NCI-H2196 (cell line): ENCODE measurements around the gene ARAP1.
A peak's percentile ranks its signal among the peaks of the same experiment; 100 is the strongest.

ENCODE experiments used
- DNase-seq: peaks from one replicate; lab custom pipeline; 2025; ENCODE audit not compliant: unreplicated experiment; lab: John Stamatoyannopoulos, UW

Gene ARAP1

DNA sequence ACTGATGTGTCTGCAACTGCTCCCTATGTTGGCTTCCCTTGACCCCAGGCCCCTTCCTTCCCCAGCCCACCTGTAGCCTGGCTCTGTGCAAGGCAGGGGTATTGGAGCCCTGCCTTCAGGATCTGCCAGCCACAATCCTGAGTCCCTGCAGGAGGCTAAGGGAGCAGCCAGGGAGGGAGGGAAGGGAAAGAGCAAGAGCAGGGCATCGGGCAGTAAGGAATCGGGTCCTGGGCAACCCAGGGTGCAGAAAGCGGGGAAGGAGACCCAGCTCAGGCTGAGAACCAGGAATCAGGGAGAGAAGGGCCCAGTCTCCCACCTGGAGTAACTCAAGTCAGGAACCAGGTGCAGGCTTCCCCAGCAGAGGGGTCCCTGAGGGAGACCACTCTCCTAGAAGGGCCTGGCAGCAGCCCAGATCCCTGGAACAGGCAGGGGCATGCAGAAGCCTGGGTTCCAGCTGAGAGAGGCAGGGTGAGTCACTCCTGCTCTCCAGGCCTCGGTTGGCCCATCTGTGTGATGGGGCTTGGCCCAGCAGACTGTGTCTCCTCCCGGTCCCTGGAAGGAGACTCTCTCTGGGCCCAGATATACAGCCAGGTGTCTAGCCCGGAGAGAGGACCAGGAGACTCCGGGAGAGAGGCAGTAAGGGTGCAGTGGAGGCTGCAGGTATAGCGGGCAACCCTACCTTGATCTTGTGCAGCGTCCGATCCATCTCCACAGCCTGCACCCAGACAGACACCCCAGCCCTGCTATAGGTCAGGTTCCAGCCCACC, 28.3 kb upstream of the ARAP1 start:
- DNase-seq: no peak

DNA sequence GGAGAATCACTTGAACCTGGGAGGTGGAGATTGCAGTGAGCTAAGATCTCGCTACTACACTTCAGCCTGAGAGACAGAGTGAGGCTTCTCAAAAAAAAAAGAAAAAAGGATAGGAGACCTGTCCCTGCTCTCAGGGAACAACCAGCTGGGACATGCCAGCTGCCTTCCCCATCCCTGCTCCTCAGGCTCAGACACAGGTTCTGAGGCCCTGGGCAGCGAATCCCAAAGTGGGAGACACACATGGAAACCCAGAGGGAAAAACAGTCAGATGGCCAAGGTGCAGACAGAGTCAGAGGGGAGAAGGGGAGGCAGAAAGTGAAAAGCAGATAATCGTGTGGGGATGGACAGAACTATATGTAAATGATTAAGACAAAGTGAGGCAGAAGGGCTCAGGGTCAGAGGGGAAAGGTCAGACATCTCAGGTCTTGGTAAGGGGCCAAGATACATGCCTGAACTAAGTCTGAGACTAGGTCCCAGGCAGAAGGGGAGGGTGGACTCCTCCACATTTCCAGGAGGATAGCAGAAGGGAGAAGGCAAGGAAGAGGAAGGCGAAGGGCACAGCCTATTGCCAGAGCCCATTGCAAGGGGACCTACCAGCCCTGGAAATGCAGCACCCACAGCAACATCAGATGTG, 27.4 kb upstream of the ARAP1 start:
- no peak for DNase-seq

DNA sequence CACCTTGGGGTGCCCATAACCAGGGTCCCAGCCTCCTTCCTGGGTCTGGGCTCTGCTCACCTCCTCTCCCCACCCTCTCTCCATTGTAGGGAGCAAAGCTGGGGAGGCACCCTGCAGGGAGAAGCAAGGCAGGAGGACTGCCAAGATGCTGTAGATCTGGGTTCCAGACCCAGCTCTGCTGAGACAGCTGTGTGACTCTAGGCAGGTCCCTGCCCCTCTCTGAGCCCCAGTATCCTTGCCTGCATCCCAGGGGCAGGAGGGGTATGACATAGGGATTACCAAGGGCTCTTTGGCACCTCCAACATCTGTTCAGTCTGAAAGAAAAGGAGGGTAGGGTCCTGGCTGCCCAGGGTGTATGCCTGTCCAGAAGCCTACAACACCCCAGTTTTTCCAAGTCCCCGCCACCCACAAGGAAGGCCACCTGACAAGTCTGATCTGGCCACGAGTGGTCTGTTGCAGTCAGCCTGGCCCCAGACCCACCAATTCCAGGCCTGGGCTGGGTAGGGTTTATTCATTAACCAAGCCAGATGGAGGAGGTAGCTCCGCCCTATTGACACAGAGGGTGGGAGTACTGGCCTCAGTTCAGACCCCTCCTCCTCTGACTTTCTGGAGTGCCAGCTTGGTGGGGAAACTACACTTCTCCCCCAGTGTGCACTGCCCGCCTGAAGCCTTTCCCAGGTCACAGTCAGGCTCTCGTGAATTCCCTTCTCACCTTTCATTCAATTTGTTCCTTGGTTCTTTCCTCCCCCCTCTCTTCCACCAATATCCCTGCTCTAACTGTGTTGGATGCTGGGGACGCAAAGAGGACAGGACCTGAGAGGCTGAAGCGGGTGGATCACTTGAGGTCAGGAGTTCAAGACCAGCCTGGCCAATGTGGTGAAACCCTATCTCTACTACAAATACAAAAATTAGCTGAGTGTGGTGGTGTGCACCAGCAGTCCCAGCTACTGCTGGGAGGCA, 26.6 kb upstream of the ARAP1 start:
- DNase-seq: no peak

DNA sequence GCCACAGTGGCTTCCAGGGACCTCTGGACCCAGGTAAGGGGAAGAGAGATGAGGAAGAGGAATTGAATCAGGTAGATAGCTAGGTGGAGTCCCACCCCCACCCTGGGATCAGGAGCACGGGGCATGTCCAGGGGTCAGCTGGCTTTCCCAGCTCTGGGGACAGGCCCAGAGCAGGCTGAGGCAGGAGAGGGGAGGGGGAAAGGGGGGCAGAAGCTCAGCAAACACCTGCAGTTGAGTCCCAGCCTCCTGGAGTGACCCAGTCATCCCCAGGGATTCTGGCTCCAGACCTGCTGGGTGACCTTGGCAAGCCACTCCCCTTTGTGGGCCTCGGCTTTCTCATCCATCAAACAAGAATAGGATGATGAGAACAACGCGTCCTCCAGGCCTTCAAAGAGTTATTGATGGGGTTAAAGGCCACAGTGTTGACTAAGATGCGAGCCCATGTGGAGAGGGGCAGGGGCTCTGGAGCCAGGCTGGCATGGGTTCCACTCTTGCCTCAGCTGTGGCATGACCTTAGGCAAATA, 25.6 kb upstream of the ARAP1 start:
- no peak for DNase-seq

DNA sequence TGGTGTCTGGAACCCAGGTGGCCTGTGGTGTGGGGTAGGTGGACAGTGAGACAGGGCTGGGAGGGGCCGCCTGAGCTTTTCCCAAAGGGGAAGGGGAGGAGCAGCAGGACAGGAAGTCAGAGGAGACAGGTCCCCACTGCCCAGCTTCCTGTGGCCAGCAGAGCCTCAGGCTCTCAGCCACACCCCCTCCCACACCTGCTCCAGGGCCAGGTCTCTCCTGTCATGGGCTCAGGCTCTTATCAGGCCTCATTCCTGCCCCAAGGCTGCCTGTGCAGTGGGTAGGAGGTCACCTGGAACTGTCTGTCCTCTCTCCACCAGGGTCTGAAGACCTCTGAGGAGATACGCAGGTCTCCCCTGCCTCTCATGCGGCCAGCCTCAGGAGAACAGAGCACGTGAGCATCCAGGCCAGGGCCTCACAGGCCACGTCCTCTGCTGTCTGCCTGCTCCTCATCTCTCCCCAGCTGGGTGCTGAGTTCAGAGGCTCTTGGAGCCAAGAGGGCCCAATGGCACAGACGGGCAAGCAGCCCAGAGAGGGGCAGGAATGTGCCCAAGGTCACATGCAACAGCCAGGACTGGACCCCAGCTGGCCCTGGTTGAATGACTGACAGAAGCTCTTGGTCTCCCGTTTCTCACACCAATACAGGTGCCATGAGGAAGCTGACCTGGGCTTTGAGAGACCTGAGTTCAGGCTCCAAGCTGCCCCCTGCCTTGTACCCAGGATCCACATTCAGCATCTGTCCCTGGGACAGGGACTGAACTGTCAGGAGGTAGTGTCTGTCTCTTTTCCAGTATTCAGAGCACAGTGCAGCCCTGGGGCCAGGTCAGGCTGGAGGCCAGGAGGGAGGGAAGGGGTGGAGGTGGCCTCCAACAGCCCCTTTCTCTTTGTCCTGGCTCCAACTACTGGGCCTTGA, 24.9 kb upstream of the ARAP1 start:
- DNase-seq: peak; percentile 25

DNA sequence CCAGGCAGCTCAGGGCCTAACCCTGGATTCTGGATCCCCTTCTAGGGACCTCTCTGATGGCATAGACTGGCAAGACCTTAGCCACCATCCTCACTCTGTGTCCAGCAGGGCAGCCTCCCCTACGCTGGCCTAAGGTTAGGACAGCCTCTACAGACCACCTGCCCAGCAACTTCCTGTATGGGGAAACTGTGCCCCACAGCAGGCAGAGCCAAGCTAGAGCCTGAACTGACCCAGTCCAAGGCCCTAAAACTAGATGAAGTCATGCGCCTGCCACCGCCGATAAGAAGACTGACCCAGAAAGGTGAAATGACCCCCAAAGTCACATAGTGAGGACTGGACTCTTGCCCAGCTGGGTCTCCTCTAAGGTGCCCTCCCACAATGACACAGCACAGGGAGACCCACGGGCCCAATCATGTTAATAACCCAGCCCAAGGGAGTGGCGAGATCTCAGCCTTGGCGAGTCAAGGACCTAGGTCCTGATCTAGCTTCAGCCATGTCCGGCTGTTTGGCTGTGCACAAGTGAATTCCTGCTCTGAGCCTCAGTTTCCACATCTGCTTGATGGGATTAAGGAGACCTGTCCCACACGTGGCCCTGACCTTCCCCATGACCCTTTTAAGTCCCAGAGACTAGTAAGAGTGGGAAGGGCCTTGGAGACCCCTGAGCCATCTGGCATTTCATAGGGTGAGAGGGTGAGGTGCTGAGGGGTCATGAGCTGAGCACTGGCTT, 24.1 kb upstream of the ARAP1 start:
- no peak for DNase-seq

DNA sequence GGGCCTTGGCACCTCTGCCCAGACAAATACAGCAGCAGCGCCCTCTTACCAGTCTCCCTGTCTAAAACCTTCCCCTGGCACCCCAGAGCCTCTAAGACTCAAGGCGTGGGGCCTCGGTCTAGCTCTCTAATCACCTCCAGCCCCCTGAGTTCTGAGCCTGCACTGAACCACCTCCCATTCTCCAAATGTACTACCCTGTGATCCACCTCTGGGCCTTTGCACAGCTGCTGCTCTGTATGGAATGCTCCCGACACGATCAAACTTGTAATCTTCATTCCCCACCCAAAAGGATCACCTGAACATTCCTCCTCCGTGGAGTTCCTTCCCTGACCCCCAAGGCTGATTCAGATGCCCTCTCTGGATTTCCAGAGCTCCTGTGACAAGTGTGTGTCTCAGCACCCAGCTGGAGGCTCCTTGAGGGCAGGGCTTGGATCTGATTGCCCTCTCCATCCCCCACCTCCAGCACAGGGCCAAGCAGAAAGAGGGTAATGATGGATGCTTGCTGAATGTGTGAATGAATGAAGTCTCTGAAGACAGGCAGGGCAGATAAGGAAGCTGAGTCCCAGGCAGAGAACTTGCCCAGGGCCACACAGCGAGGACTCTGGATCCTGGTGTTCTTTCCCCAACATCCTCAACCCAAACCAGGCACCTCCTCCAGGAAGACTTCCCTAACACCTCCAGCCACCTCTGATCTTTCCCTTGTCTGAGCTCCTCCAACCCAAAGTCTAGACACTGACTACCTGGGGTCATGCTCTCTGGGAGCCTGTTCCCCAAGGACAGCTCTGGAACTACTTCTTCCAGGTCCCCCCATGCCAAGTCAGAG, 23.3 kb upstream of the ARAP1 start:
- DNase-seq: no peak

DNA sequence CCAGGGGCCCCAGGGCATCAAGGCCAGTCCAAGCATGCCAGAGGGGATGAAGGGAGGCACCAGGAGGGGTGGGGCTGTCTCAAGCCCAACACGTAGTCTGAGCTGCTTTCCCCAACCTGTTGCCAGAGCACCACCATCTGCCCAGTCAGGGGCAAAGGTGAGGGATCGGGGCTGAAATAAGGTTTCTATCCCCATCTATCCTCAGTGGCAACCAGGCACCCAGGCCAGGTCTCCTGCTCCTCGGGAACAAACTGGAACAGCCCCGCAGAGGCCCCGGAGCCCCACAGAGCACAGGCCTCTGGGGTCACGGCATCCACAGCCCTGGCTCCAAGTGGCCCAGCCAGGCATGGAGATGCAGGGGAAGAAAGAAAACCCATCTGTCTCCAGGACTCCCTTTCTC, 22.3 kb upstream of the ARAP1 start:
- no peak for DNase-seq

DNA sequence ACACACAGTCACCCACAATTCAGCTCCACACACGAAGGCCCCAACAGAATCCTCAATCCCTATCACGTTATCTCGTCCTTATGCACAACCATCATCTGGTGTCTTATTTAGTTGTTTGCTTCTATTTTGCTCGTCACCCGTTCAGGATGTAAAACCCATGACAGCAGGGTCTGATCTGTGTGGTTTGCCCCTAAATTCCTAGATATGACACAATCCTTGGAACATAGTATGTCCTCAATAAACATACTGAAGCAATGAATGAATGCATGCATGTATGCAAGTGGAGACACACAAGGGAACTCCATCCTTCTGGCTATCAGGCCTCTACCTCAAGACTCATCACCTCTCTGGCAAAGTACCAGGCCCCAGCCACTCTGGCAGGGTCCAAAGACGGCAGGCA, 21.5 kb upstream of the ARAP1 start:
- DNase-seq: no peak

DNA sequence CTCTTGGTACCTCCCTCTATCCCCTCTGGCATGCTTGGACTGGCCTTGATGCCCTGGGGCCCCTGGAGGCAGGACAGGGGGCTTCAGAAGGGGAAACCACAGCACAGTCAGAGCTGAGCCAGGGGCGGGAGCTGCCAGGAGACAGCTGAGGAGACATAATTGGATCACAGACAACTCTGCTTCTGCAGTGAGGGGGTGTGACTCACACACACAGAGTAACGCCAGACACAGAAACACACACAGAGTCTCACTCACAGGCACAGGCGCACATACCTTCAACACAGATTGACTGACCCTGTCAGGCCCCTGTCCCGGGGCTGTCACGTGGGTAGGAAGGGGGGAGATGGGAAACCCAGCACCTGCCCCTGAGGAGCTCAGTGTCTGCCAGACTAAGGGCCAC, 21.1 kb upstream of the ARAP1 start:
- no peak for DNase-seq

DNA sequence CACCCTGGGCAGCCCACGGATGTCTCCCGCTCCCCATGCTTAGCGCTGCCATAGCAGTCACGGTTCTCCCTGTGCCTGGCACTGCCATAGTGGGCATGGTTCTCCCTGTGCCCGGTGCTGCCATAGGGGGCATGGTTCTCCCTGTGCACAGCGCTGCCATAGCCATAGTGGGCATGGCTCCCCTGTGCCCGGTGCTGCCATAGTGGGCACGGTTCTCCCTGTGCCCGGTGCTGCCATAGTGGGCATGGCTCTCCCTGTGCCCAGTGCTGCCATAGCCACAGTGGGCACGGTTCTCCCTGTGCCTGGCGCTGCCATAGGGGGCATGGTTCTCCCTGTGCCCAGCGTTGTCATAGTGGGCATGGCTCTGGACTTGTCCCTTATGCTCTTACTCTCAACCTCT, 19.9 kb upstream of the ARAP1 start:
- no peak for DNase-seq

DNA sequence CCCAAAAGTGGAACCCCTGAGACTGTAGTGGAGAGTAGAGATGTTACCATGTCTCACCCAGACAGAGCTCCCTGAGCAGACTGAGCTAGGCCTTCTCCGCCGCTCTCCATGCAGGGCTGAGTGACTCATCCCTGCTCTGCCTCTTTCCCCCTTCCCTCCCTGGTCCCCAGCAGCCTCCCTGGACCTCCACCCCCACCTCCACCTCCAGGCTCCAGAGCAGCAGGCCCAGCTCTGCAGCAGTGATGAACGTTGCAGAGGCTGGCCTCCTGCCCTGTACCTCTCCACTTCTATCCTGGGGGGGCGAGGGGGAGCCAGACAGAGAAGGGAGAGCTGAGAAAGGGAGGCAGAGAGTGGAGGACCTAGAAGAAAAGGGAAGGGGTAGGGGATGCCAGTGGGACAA, 19.3 kb upstream of the ARAP1 start:
- no peak for DNase-seq

DNA sequence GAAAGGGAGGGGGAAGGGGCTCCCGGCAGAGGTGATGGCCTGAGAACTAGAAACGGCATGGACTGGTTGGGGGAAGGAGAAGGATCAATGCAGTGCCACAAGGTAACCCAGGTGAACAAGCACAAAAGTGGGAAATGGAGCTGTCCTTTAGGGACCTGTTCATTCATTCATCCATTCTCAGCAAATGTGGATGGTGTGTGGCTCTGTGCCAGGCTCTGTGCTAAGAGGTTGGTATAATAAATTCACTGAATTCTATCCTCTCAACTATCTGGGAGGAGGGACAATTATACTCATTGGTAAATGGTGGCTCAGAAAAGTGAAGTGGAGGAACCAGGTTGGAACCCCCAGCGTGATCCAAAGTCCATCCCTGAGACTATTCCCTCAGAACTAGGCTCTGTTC, 18.6 kb upstream of the ARAP1 start:
- no peak for DNase-seq

DNA sequence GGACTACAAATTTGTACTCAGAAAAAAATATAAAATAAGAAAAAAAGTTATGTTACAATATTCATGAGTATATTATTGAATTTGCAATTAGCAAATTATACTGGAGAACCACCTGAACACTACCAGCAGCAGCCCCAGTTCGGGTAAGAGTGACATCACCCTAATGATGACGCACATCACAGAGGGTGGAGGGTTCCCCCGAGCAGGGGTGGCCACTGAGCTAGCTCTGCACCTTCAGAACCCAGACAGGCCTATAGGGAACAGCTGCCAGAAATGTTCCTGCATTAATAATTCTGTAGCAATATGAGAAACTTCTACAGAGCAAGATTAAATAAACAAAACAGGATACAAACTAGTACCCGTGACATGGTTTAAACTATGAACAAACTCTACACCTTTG, 17.5 kb upstream of the ARAP1 start:
- DNase-seq: no peak

DNA sequence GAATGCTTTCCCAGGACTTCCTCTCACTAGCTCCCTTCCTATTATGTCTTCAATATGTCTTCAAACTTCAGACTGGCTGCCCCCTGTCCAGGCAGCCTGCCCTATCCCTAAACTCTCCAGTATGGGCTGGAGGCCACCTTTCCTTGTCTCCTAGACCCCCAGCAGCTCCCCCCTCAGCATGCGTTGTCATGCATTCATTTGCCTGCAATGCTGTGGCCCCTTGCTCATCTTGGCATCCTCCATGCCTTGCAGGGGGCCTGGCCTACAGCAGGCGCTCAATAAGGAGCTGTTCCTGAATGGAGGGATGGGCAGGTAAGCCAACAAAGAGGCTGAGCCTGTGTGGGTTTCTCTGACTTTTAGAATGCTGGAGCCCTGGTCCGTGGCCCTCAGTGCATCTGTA, 16.4 kb upstream of the ARAP1 start:
- no peak for DNase-seq

DNA sequence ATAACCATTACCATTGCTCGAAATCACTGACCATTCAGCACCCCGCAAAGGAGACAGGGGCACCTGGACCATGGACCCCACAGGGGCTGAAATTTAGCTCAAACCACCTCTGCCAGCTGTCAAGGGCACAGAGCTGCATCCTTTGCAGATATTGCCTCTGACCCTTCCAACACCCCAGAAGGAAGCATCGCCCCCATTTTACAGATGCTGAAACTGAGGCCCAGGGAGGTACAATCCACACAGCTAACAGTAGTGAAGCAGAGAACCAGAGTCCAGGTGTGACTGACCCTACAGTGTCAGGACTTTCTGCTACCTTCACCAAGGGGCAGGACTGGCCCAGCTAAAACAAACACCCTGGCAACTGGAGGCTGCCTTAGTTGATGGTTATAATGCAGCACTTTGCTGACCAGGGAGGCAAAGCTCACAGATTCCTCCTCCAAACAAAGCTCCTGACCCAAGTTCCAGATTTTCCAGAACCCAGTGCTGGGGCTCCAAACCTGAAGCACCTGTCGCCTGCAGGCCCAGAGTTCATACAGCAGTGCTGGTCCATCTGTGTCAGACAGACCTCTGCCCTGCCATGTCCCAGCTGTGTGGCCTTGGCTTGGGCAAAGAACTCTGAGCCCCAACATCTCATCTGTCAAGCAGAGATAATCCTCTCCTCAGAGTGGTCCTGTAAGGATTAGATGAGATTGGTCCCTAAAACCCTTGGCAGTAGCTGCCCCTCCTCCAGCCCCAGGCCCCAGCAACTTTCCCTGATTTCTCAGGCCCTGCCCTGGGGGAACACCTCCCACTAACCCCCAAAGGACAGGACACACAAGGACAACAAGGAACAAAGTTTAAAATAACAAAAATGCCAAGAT, 15.2 kb upstream of the ARAP1 start:
- DNase-seq: no peak

DNA sequence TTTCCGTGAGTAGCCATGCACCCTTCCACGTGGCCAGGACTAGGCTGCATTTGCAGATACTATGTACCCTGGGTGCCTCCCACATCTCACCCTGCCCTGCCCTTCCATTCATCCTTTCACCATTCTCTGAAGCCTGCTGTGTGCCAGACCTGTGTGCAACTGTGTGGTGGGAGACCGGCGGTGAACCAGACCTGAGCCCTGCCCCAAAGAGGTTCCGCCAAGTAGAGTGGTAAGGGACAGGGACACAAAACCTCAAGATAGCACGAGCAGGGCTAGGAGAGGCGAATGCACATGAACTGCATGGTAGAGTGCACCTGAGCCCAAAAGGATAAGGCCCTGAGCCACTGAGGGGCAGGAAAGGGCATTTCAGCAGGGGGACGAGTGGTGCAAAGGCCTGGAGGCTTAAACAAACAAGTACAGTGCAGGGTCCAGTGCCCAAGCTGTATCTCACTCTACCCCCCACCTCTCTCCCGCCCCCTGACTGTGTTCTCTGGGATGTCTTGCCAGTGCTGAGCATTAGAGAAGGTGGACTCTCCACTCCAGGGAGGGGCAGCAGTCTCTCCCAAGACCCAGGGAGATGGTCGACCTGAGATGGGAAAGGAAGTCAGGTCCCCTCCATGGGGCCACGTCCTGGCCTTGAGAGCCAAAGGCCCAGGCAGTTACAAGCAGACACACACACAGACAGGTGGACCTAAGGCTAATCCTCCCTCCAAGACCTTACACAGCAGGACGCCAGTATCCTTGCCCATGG, 14.1 kb upstream of the ARAP1 start:
- no peak for DNase-seq
